DOHH2 (cell line): ENCODE data around the gene NF1.

Experiments
- H3F3A ChIP-seq: fragments of 200-600 bp; sonication (generic), shearing (Covaris generic); 2 replicates; pipeline ENCODE4 v1.6.0; 2016; ENCODE audit warnings: antibody characterized with exemption, mild to moderate bottlenecking; ENCODE audit not compliant: control insufficient read depth, insufficient read depth
- H3K27ac ChIP-seq: fragments of 200-600 bp; sonication (generic); 2 replicates; pipeline ENCODE4 v1.5.1; 2014; ENCODE audit warnings: low read depth, mild to moderate bottlenecking, low read length, moderate library complexity
- H3K27me3 ChIP-seq: fragments of 200-600 bp; sonication (generic); 2 replicates; pipeline ENCODE4 v1.6.1; 2014; ENCODE audit warnings: mild to moderate bottlenecking, low read length, mixed read lengths; ENCODE audit not compliant: control insufficient read depth
- H3K36me3 ChIP-seq: fragments of 200-600 bp; sonication (generic); 2 replicates; pipeline ENCODE4 v1.6.1; 2014; ENCODE audit warnings: mild to moderate bottlenecking, low read length, moderate library complexity, mixed read lengths; ENCODE audit not compliant: control insufficient read depth
- H3K4me1 ChIP-seq: fragments of 200-600 bp; sonication (generic); 2 replicates; pipeline ENCODE4 v1.6.1; 2014; ENCODE audit warnings: mild to moderate bottlenecking, low read length, mixed read lengths; ENCODE audit not compliant: control insufficient read depth
- H3K4me2 ChIP-seq: fragments of 200-600 bp; sonication (generic); 2 replicates; pipeline ENCODE4 v1.6.0; 2014; ENCODE audit warnings: mild to moderate bottlenecking, low read length, moderate library complexity
- H3K4me3 ChIP-seq: fragments of 200-600 bp; sonication (generic); 2 replicates; pipeline ENCODE4 v1.5.1; 2014; ENCODE audit warnings: mild to moderate bottlenecking, low read length, mixed read lengths
- H3K79me2 ChIP-seq: fragments of 200-600 bp; sonication (generic); 2 replicates; pipeline ENCODE4 v1.6.1; 2014; ENCODE audit warnings: mild to moderate bottlenecking, low read length, mixed read lengths; ENCODE audit not compliant: control insufficient read depth
- H3K9me2 ChIP-seq: fragments of 200-600 bp; sonication (generic); replicated peaks from 2 replicates; pipeline ENCODE4 v1.6.1; 2014; ENCODE audit warnings: mild to moderate bottlenecking, low read length, mixed read lengths; ENCODE audit not compliant: control insufficient read depth
- H3K9me3 ChIP-seq: fragments of 200-600 bp; sonication (generic); 2 replicates; pipeline ENCODE4 v1.6.1; 2014; ENCODE audit warnings: antibody characterized with exemption, low read length, mixed read lengths; ENCODE audit not compliant: control insufficient read depth, insufficient read depth
- H4K20me1 ChIP-seq: fragments of 200-600 bp; sonication (generic); 2 replicates; pipeline ENCODE4 v1.6.0; 2014; ENCODE audit warnings: low read depth, mild to moderate bottlenecking, antibody characterized with exemption, low read length, moderate library complexity; ENCODE audit not compliant: control insufficient read depth, insufficient read depth
- CTCF ChIP-seq: fragments of 200-600 bp; sonication (generic); IDR thresholded peaks from one replicate; pipeline ENCODE4 v1.5.1; 2014; ENCODE audit warnings: antibody characterized with exemption, mild to moderate bottlenecking, low read depth, low read length; ENCODE audit not compliant: poor library complexity, severe bottlenecking
- EZH2phosphoT487 ChIP-seq: fragments of 200-600 bp; sonication (generic); IDR thresholded peaks from 2 replicates; pipeline ENCODE4 v1.6.1; 2017; ENCODE audit warnings: borderline replicate concordance, mild to moderate bottlenecking, antibody characterized with exemption, low read length, moderate library complexity, mixed read lengths

Gene NF1

DNA sequence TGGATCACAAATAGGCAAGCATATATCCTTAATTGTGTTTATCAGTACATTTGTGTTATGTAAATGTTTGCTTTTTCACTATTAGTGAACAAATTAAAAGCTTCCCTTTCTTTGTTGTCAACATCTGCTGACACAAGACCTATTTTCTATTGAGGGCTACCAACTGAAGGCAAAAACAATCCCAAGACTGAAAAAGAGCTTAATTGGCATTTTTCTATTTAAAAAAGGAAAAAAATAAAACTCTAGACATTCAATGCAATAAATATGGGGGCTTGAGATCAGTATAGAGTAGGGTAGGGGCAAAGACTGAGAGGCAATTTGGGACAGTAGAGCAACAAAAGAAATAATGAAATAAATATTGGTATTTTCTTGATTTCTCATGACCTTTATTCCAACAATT, 178.0 kb downstream of the NF1 start:
- Histone ChIP-seq H3K4me3 (no peak overlapping the region), H3K9me2 (no peaks in the 10 kb centered on the region), H3K4me2 (no peak overlapping the region), H3F3A (no peaks in the 10 kb centered on the region), H3K79me2 (no peaks in the 10 kb centered on the region), H4K20me1 (no peaks in the 10 kb centered on the region), H3K4me1 (no peaks in the 10 kb centered on the region), H3K36me3 (peaks cover 55% of the 10 kb centered on the region), H3K9me3 (no peaks in the 10 kb centered on the region), H3K27ac (no peak overlapping the region), H3K27me3 (no peaks in the 10 kb centered on the region)
- no peak for TF ChIP-seq CTCF
- TF ChIP-seq EZH2phosphoT487: no peak

DNA sequence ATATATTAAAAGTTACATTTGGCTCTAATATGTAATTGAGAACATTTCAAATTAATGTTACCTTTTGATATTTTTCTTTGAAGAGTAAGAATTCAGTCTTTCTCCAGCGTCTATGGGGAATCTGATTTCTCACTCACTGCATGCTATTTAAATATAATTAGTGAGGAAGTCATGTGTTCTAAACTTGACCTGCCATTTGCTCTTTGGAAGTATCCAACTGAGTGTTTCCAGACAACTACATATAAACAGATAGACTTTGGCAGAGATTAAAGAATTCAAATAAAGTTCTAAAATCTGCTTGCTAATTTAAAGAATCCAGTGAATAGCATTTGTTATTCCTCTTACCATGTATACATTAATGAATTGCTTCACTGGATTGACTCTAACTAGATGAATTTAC, 178.7 kb downstream of the NF1 start:
- H3K4me1 ChIP-seq: no peaks in the 10 kb centered on the region
- H3K9me3 ChIP-seq: no peaks in the 10 kb centered on the region
- H3K4me2 ChIP-seq: no peak overlapping the region
- H3K36me3 ChIP-seq: peaks cover 57% of the 10 kb centered on the region
- H3K9me2 ChIP-seq: no peaks in the 10 kb centered on the region
- H3K27me3 ChIP-seq: no peaks in the 10 kb centered on the region
- TF ChIP-seq CTCF (no peak), EZH2phosphoT487 (no peak)
- no peaks in the 10 kb centered on the region for H3F3A ChIP-seq
- no peak overlapping the region for H3K27ac ChIP-seq
- no peak overlapping the region for H3K4me3 ChIP-seq
- H4K20me1 ChIP-seq: no peaks in the 10 kb centered on the region
- H3K79me2 ChIP-seq: no peaks in the 10 kb centered on the region

DNA sequence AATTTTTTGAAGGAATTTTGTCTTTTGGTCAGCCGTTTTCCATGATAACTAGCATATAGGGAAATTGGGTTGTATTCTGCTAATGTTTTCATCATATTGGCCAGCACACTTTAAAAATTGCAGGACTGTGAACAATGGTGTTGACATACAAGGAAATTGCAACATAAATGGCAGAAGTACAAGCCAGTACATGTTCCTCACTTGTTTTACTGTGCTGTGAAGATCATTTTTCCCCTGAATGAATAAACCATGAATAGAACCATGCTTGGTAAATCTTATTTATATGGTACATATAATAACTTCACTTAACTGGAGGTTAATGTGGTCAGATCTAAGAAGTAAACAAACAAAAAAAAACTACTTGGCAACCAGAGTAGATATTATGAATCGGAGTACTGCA, 179.5 kb downstream of the NF1 start:
- Histone ChIP-seq H3K36me3 (peaks cover 52% of the 10 kb centered on the region), H3K4me3 (no peak overlapping the region), H3K79me2 (no peaks in the 10 kb centered on the region), H3K4me1 (no peaks in the 10 kb centered on the region), H4K20me1 (no peaks in the 10 kb centered on the region), H3F3A (no peaks in the 10 kb centered on the region), H3K27ac (no peak overlapping the region), H3K27me3 (no peaks in the 10 kb centered on the region), H3K4me2 (no peak overlapping the region), H3K9me2 (no peaks in the 10 kb centered on the region), H3K9me3 (no peaks in the 10 kb centered on the region)
- TF ChIP-seq EZH2phosphoT487 (no peak), CTCF (no peak)

DNA sequence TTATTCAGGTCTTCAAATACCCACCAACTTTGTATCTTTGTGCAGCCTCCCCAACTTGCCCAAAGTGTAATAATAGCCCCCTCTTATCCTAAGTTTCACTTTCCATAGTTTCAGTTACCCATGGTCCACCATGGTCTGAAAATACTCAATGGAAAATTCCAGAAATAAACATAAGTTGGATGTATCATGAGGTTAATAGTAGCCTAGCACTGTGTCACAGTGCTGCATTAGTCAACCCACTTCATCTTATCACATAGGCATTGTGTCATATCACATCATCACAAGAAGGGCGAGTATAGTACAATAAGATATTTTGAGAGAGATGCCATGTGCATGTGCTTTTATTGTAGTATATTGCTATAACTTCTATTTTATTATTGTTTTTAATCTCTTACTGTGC, 180.3 kb downstream of the NF1 start:
- H4K20me1 ChIP-seq: no peaks in the 10 kb centered on the region
- no peaks in the 10 kb centered on the region for H3F3A ChIP-seq
- H3K27ac ChIP-seq: no peak overlapping the region
- H3K9me3 ChIP-seq: no peaks in the 10 kb centered on the region
- no peaks in the 10 kb centered on the region for H3K9me2 ChIP-seq
- TF ChIP-seq EZH2phosphoT487 (no peak), CTCF (no peak)
- H3K4me1 ChIP-seq: no peaks in the 10 kb centered on the region
- no peak overlapping the region for H3K4me3 ChIP-seq
- H3K4me2 ChIP-seq: no peak overlapping the region
- no peaks in the 10 kb centered on the region for H3K79me2 ChIP-seq
- H3K27me3 ChIP-seq: no peaks in the 10 kb centered on the region
- peaks cover 44% of the 10 kb centered on the region for H3K36me3 ChIP-seq
